CD4-positive, alpha-beta memory T cell (primary cell): ENCODE results near the gene CHCHD3. TPM values are rescaled to one million over a fixed set of nuclear protein-coding genes. Genes with fewer than 3 reads are reported as not detected.

Experiments used
- CTCF ChIA-PET: fragments of 350-600 bp; sonication (Branson Sonifier 250); formaldehyde crosslinking; loops from one replicate; lab custom pipeline; 2021; ENCODE audit warnings: inconsistent platforms; ENCODE audit not compliant: partially characterized antibody; lab: Charles Lee
- POLR2A ChIA-PET: fragments of 350-600 bp; sonication (Branson Sonifier 250); formaldehyde crosslinking; loops from one replicate; lab custom pipeline; 2021; ENCODE audit not compliant: partially characterized antibody; lab: Charles Lee
- DNase-seq, 5 donors: peaks; one replicate each; pipeline versions ENCODE4 v3.0.0 to v3.0.0-alpha.2; 2020 to 2022; ENCODE audit warnings: mixed read lengths in 1 of 5
- H3K27ac ChIP-seq: one replicate; pipeline ENCODE4 v1.7.0; 2013; ENCODE audit warnings: low read depth, low read length
- H3K27me3 ChIP-seq: 2 replicates; pipeline ENCODE4 v1.7.0; 2013; ENCODE audit warnings: mild to moderate bottlenecking, low read length, moderate library complexity; ENCODE audit not compliant: insufficient read depth
- H3K36me3 ChIP-seq: 2 replicates; pipeline ENCODE4 v1.7.0; 2013; ENCODE audit warnings: mild to moderate bottlenecking, low read length, moderate library complexity; ENCODE audit not compliant: insufficient read depth
- H3K4me1 ChIP-seq: 2 replicates; pipeline ENCODE4 v1.7.0; 2013; ENCODE audit warnings: mild to moderate bottlenecking, low read length, moderate library complexity; ENCODE audit not compliant: insufficient read depth
- H3K4me3 ChIP-seq, 2 donors: one replicate each; pipeline ENCODE4 v1.7.0; 2013; ENCODE audit warnings: low read length in 2 of 2, mild to moderate bottlenecking in 1 of 2
- H3K9me3 ChIP-seq, 2 donors: one replicate each; pipeline ENCODE4 v1.7.0; 2013; ENCODE audit warnings: low read length in 2 of 2, control low read depth in 1 of 2; ENCODE audit not compliant: control insufficient read depth in 1 of 2
- H3K27ac Mint-ChIP-seq, 7 donors: one replicate each; pipeline ENCODE4 v1.8.0; 2020 to 2021; ENCODE audit warnings: mixed read lengths in 7 of 7, mild to moderate bottlenecking in 6 of 7, inconsistent platforms in 3 of 7, moderate library complexity in 3 of 7
- H3K27me3 Mint-ChIP-seq, 2 donors: one replicate each; pipeline ENCODE4 v1.8.0; 2020 to 2021; ENCODE audit warnings: mixed read lengths in 2 of 2
- H3K36me3 Mint-ChIP-seq, 2 donors: one replicate each; pipeline ENCODE4 v1.8.0; 2020 to 2021; ENCODE audit warnings: mixed read lengths in 2 of 2, inconsistent platforms in 1 of 2, mild to moderate bottlenecking in 1 of 2
- H3K4me1 Mint-ChIP-seq, 4 donors: one replicate each; pipeline ENCODE4 v1.8.0; 2020 to 2021; ENCODE audit warnings: mixed read lengths in 4 of 4, mild to moderate bottlenecking in 1 of 4
- H3K4me3 Mint-ChIP-seq, 8 donors: one replicate each; pipeline ENCODE4 v1.8.0; 2020 to 2021; ENCODE audit warnings: mixed read lengths in 8 of 8, mild to moderate bottlenecking in 7 of 8, moderate library complexity in 6 of 8, inconsistent platforms in 3 of 8
- H3K9me3 Mint-ChIP-seq, 8 donors: one replicate each; pipeline ENCODE4 v1.8.0; 2020 to 2021; ENCODE audit warnings: mixed read lengths in 8 of 8, mild to moderate bottlenecking in 5 of 8, inconsistent platforms in 3 of 8, moderate library complexity in 1 of 8
- intact Hi-C: fragments of 100-400 bp; cut with micrococcal nuclease; formaldehyde crosslinking; loops from one replicate; pipeline ENCODE4 v1.15.1; 2023
- polyA plus RNA-seq, 2 donors: library from polyadenylated mRNA; unstranded; fragments of 300-500 nt; fragmentation: Illumina TruSeq; gene quantifications; one replicate each; pipeline ENCODE4 v1.2.3, GENCODE V29; 2021
- total RNA-seq, 2 experiments: library from RNA; stranded (reverse); gene quantifications; one replicate each; pipeline ENCODE4 v1.2.3, GENCODE V29; 2021

The CHCHD3 gene
- total and polyA plus RNA-seq, 4 experiments from 2014 or later, result 25.2 to 77.3 (median 35.6) TPM

- CTCF ChIA-PET, result interaction anchor here (1.0 kb wide), 1 partner anchor 13 kb away, joined by 3 read pairs; no protein-coding TSS in a partner anchor
- peaks cover 19 to 51% of the 10 kb centered on the region in 2 donors for H3K36me3 Mint-ChIP-seq
Measured at GRCh38 chr7:133007961-133008360, 73.9 kb downstream of the CHCHD3 start.

GRCh38 chr7:133003052-133003910 lies 78.6 kb downstream of the CHCHD3 start:
- Histone ChIP-seq H3K27ac (no peak overlapping the region), H3K27me3 (no peaks in the 10 kb centered on the region), H3K4me3 (no peak overlapping the region), H3K36me3 (no peaks in the 10 kb centered on the region), H3K4me1 (no peaks in the 10 kb centered on the region), H3K9me3 (no peaks in the 10 kb centered on the region)
- Mint-ChIP-seq H3K27me3 (no peaks in the 10 kb centered on the region), H3K27ac (no peak overlapping the region), H3K4me1 (peaks cover 13 to 19% (median 17%) of the 10 kb centered on the region in 4 donors), H3K36me3 (peaks cover 11 to 30% of the 10 kb centered on the region in 2 donors), H3K4me3 (no peak overlapping the region), H3K9me3 (peaks cover 2 to 26% (median 8%) of the 10 kb centered on the region in 8 donors)
- CTCF ChIA-PET, result no interaction called here
- intact Hi-C loops, result no loop called here
- DNase-seq, result no peak
- POLR2A ChIA-PET, result no interaction called here

More at GRCh38 chr7:133007961-133008360, 73.9 kb downstream of the CHCHD3 start:
- H3K4me1 ChIP-seq, result no peaks in the 10 kb centered on the region
- no peaks in the 10 kb centered on the region for H3K9me3 ChIP-seq
- no peaks in the 10 kb centered on the region for H3K27me3 ChIP-seq
- no peaks in the 10 kb centered on the region for H3K36me3 ChIP-seq
- Mint-ChIP-seq H3K27me3 (no peaks in the 10 kb centered on the region), H3K4me3 (no peak overlapping the region), H3K4me1 (peaks cover 11 to 27% (median 13%) of the 10 kb centered on the region in 4 donors), H3K27ac (no peak overlapping the region), H3K9me3 (peaks cover 2 to 26% (median 8%) of the 10 kb centered on the region in 8 donors)
- intact Hi-C loops, result no loop called here
- H3K4me3 ChIP-seq, result no peak overlapping the region
- no peak overlapping the region for H3K27ac ChIP-seq
- DNase-seq, result no peak
- POLR2A ChIA-PET, result no interaction called here

DNA sequence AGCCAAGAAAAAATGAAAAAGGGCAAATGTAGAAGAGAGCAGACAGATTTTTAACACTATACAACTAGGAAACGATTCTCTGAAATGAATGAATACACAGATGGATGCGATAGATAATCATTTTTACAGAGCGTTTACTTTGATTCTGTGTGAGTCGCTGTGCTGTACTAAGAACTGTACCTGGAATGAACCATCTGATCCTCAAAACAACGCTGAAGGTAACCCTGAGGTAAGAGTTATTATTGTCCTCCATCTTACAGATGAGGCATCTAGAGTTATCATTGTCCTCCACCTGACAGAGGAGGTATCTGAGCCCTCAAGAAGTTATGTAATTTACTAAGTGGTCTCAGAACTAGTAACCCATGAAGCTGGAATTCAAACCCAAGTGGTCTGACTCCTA lies 80.2 kb downstream of the CHCHD3 start:
- no peaks in the 10 kb centered on the region for H3K27me3 Mint-ChIP-seq
- no peak overlapping the region for H3K27ac Mint-ChIP-seq
- Histone ChIP-seq H3K27me3 (no peaks in the 10 kb centered on the region), H3K9me3 (no peaks in the 10 kb centered on the region), H3K4me1 (no peaks in the 10 kb centered on the region), H3K27ac (no peak overlapping the region), H3K4me3 (no peak overlapping the region), H3K36me3 (no peaks in the 10 kb centered on the region)
- peaks cover 5 to 16% of the 10 kb centered on the region in 2 donors for H3K36me3 Mint-ChIP-seq
- H3K4me3 Mint-ChIP-seq, result no peak overlapping the region
- H3K4me1 Mint-ChIP-seq, result peaks cover 14 to 19% (median 17%) of the 10 kb centered on the region in 4 donors
- intact Hi-C loops, result no loop called here
- peaks cover 0 to 11% (median under 1%) of the 10 kb centered on the region in 8 donors for H3K9me3 Mint-ChIP-seq
- ChIA-PET CTCF (no interaction called here), POLR2A (interaction anchor here (0.6 kb wide), 1 partner anchor 11 kb away, joined by 3 read pairs; no protein-coding TSS in a partner anchor)
- no peak for DNase-seq

DNA sequence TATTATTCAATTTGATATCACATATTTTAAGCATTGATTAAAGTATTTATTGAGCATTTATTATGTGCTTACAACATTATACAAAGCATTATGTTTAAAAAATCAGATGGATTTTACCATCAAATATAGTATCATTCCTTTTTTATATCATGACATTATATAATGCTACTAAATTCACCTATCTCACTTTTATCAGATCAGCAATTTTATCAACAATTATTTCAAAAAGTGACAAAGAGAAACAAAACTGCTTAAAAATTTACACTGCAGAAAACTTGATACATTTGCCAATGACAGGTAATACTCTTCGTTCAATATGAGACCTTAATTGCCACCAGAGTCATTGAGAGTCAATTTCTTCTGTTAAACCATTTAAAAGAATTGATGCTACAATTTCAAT lies 82.0 kb downstream of the CHCHD3 start:
- no peaks in the 10 kb centered on the region for H3K4me1 ChIP-seq
- Mint-ChIP-seq H3K27ac (no peak overlapping the region), H3K9me3 (peaks cover 0 to 5% (median under 1%) of the 10 kb centered on the region in 8 donors), H3K4me1 (peaks cover 17 to 26% (median 23%) of the 10 kb centered on the region in 4 donors), H3K36me3 (peaks cover 3 to 13% of the 10 kb centered on the region in 2 donors), H3K27me3 (no peaks in the 10 kb centered on the region), H3K4me3 (no peak overlapping the region)
- H3K4me3 ChIP-seq, result no peak overlapping the region
- no peak overlapping the region for H3K27ac ChIP-seq
- no peaks in the 10 kb centered on the region for H3K9me3 ChIP-seq
- no peak for DNase-seq
- CTCF ChIA-PET, result no interaction called here
- no peaks in the 10 kb centered on the region for H3K36me3 ChIP-seq
- POLR2A ChIA-PET, result no interaction called here
- intact Hi-C loops, result no loop called here
- no peaks in the 10 kb centered on the region for H3K27me3 ChIP-seq

DNA sequence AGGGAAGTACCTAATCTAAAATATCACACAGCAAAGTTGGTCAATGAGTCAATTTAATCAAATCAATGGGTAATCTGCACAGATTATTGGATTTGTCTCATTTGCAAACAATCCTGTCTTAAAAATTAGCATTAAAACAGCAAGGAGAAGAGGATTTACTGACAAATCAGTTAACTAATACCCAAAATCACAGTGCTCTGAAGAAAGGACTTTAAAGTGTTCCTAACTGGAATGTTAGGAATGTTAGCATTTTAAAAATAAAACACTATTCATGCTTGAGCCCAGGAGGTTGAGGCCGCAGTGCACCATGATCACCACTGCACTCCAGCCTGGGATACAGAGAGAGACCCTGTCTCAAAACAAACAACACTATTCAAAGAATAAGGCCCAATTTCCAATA lies 83.1 kb downstream of the CHCHD3 start:
- DNase-seq, result no peak
- CTCF ChIA-PET, result no interaction called here
- H3K27ac Mint-ChIP-seq, result no peak overlapping the region
- no peaks in the 10 kb centered on the region for H3K27me3 Mint-ChIP-seq
- intact Hi-C loops, result no loop called here
- H3K36me3 Mint-ChIP-seq, result peaks cover 0 to 8% of the 10 kb centered on the region in 2 donors
- no peak overlapping the region for H3K4me3 Mint-ChIP-seq
- no peaks in the 10 kb centered on the region for H3K9me3 Mint-ChIP-seq
- H3K27me3 ChIP-seq, result no peaks in the 10 kb centered on the region
- H3K4me1 Mint-ChIP-seq, result peaks cover 14 to 26% (median 20%) of the 10 kb centered on the region in 4 donors
- POLR2A ChIA-PET, result no interaction called here
- H3K27ac ChIP-seq, result no peak overlapping the region
- no peaks in the 10 kb centered on the region for H3K36me3 ChIP-seq
- no peaks in the 10 kb centered on the region for H3K9me3 ChIP-seq
- no peaks in the 10 kb centered on the region for H3K4me1 ChIP-seq
- H3K4me3 ChIP-seq, result no peak overlapping the region

DNA sequence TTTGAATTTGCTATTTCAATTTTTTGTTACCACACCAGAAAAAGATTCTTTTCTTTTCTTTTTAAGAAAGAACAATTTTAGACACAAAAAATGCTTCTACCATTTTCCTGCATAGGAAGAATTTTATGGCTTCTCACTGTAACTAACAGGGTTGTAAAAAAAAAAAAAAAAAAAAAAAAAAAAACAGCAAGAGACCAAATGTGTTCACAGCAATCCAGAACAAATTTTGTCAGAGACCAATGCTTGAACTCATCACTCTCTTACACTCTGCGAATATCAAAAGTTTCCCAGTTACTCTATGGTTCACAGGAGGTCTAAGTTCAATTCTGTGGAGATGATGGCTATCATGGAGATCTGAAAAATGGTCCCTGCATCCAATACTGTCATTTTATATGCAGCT lies 84.4 kb downstream of the CHCHD3 start:
- Histone ChIP-seq H3K9me3 (no peaks in the 10 kb centered on the region), H3K27ac (no peak overlapping the region), H3K4me1 (no peaks in the 10 kb centered on the region), H3K27me3 (no peaks in the 10 kb centered on the region), H3K36me3 (no peaks in the 10 kb centered on the region), H3K4me3 (no peak overlapping the region)
- H3K36me3 Mint-ChIP-seq, result peaks cover 0 to 4% of the 10 kb centered on the region in 2 donors
- ChIA-PET POLR2A (no interaction called here), CTCF (no interaction called here)
- H3K27ac Mint-ChIP-seq, result no peak overlapping the region
- peaks cover 7 to 23% (median 20%) of the 10 kb centered on the region in 4 donors for H3K4me1 Mint-ChIP-seq
- no peaks in the 10 kb centered on the region for H3K9me3 Mint-ChIP-seq
- intact Hi-C loops, result no loop called here
- H3K27me3 Mint-ChIP-seq, result no peaks in the 10 kb centered on the region
- no peak for DNase-seq
- no peak overlapping the region for H3K4me3 Mint-ChIP-seq

GRCh38 chr7:132996581-132997242 lies 85.2 kb downstream of the CHCHD3 start:
- Histone ChIP-seq H3K27me3 (no peaks in the 10 kb centered on the region), H3K4me1 (no peaks in the 10 kb centered on the region), H3K9me3 (no peaks in the 10 kb centered on the region), H3K4me3 (no peak overlapping the region), H3K27ac (no peak overlapping the region), H3K36me3 (no peaks in the 10 kb centered on the region)
- intact Hi-C loops, result no loop called here
- no peak overlapping the region for H3K4me3 Mint-ChIP-seq
- H3K9me3 Mint-ChIP-seq, result no peaks in the 10 kb centered on the region
- peaks cover 11 to 29% (median 18%) of the 10 kb centered on the region in 4 donors for H3K4me1 Mint-ChIP-seq
- H3K27ac Mint-ChIP-seq, result no peak overlapping the region
- no peak for DNase-seq
- H3K36me3 Mint-ChIP-seq, result peaks cover 0 to 4% of the 10 kb centered on the region in 2 donors
- no peaks in the 10 kb centered on the region for H3K27me3 Mint-ChIP-seq
- POLR2A ChIA-PET, result no interaction called here
- CTCF ChIA-PET, result no interaction called here
